OCI-LY3 (cell line): ENCODE measurements around the gene MRTFA.
"Not testable (repeated sequence)": the region's sequence is repeated elsewhere in the genome, so short reads cannot be mapped to it uniquely, and the experiment has no call there.

ENCODE experiments used
- H2AFZ ChIP-seq: fragments of 200-600, 300-600 bp; shearing (Covaris generic); 2 replicates; pipeline ENCODE4 v1.6.0; 2014; ENCODE audit warnings: antibody characterized with exemption, low read depth, low read length
- H3K27ac ChIP-seq: fragments of 200-600, 300-600 bp; sonication (generic); 2 replicates; pipeline ENCODE4 v1.5.1; 2014; ENCODE audit warnings: mild to moderate bottlenecking, low read length, moderate library complexity, mixed read lengths
- H3K27me3 ChIP-seq: fragments of 200-600, 300-600 bp; sonication (generic); 2 replicates; pipeline ENCODE4 v1.6.1; 2014; ENCODE audit warnings: low read depth, low read length, mixed read lengths
- H3K36me3 ChIP-seq: fragments of 200-600, 300-600 bp; sonication (generic); replicated peaks from 2 replicates; pipeline ENCODE3; 2014; ENCODE audit warnings: low read depth, low read length, mixed read lengths
- H3K4me1 ChIP-seq: fragments of 300-600, 200-600 bp; sonication (generic); 2 replicates; pipeline ENCODE4 v1.6.1; 2014; ENCODE audit warnings: low read length, mixed read lengths
- H3K4me2 ChIP-seq: fragments of 200-600, 300-600 bp; sonication (generic); 2 replicates; pipeline ENCODE4 v1.6.1; 2014; ENCODE audit warnings: low read length, mixed read lengths
- H3K4me3 ChIP-seq: fragments of 300-600, 200-600 bp; sonication (generic); 2 replicates; pipeline ENCODE4 v1.5.1; 2014; ENCODE audit warnings: antibody characterized with exemption, mild to moderate bottlenecking, low read length, moderate library complexity
- H3K79me2 ChIP-seq: fragments of 300-600, 200-600 bp; shearing (Covaris generic); 2 replicates; pipeline ENCODE4 v1.6.1; 2014; ENCODE audit warnings: mild to moderate bottlenecking, low read length, mixed read lengths
- H3K9ac ChIP-seq: fragments of 300-600, 200-600 bp; shearing (Covaris generic); 2 replicates; pipeline ENCODE4 v1.6.0; 2014; ENCODE audit warnings: mild to moderate bottlenecking, low read length, moderate library complexity
- H3K9me3 ChIP-seq: fragments of 200-600, 300-600 bp; shearing (Covaris generic); 2 replicates; pipeline ENCODE4 v1.6.1; 2014; ENCODE audit warnings: low read length, mixed read lengths; ENCODE audit not compliant: insufficient read depth
- H4K20me1 ChIP-seq: fragments of 200-600, 300-600 bp; sonication (generic); 2 replicates; pipeline ENCODE4 v1.6.1; 2016; ENCODE audit warnings: low read length, mixed read lengths; ENCODE audit not compliant: insufficient read depth
- CTCF ChIP-seq: fragments of 200-600, 300-600 bp; sonication (generic); IDR thresholded peaks from 2 replicates; pipeline ENCODE4 v1.5.1; 2014; ENCODE audit warnings: antibody characterized with exemption, low read length, low read depth
- EZH2phosphoT487 ChIP-seq: fragments of 200-600 bp; shearing (Covaris generic); IDR thresholded peaks from 2 replicates; pipeline ENCODE4 v1.6.1; 2018; ENCODE audit warnings: antibody characterized with exemption, mixed run types, low read depth

MRTFA gene

DNA sequence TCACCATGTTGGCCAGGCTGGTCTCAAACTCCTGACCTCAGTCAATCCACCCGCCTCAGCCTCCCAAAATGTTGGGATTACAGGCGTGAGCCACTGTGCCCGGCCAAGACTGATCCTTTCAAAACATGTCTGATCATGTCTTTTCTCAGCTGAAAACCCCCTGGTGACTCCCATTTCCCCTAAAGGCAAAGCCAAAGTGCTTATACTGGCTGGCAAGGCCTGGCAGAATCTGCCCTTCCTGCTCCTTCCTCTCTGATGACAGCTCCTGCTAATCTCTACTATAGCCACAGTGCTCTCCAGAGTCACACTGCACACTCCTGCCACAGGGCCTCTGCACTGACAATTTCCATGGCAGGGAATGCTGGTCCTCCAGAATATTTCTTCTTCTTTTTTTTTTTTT, 40.1 kb upstream of the MRTFA start:
- H3K4me1 ChIP-seq = no peaks in the 10 kb centered on the region
- no peaks in the 10 kb centered on the region for H3K9me3 ChIP-seq
- peaks cover 17% of the 10 kb centered on the region for H3K27me3 ChIP-seq
- no peaks in the 10 kb centered on the region for H4K20me1 ChIP-seq
- no peak overlapping the region for H3K4me3 ChIP-seq
- H3K36me3 ChIP-seq = no peaks in the 10 kb centered on the region
- H3K4me2 ChIP-seq = no peak overlapping the region
- TF ChIP-seq CTCF = no peak
- no peak for TF ChIP-seq EZH2phosphoT487
- no peak overlapping the region for H2AFZ ChIP-seq
- H3K79me2 ChIP-seq = no peaks in the 10 kb centered on the region
- no peak overlapping the region for H3K27ac ChIP-seq
- H3K9ac ChIP-seq = no peak overlapping the region

DNA sequence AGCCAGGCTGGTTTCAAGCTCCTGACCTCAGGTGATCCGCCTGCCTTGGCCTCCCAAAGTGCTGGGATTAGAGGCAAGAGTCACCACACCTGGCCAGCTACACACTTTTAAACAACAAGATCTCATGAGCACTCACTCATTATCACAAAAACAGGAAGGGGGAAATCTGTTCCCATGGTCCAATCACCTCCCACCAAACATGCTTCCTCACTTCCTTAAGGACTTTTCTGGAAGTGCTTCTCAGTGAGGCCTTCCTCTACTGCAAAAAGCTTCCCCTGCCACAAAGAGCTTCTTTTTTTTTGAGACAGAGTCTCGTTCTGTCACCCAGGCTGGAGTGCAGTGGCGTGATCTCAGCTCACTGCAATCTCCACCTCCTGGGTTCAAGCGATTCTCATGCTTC, 39.6 kb upstream of the MRTFA start:
- H3K4me2 ChIP-seq, H3K9ac ChIP-seq, H3K9me3 ChIP-seq, H3K36me3 ChIP-seq, H3K27ac ChIP-seq, H2AFZ ChIP-seq, H3K4me3 ChIP-seq, H3K4me1 ChIP-seq, H3K79me2 ChIP-seq, H4K20me1 ChIP-seq: not testable (repeated sequence)
- H3K27me3 ChIP-seq = peaks cover 17% of the 10 kb centered on the region

DNA sequence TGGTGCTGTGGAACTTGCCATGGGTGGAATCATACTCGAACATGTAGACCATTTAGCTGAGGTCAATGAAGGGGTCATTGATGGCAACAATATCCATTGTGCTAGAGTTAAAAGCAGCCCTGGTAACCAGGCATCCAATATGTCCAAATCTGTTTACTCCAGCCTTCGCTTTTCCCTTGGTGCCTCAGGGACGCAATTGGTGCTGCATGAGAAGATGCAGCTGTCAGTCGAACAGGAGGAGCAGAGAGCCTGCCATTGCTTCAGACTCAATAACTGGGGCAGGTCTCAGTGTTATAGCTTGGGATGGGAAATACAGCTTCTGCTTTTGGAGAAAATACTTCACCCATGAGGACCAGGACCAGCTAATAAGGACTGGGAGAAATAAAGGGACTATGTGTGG, 37.8 kb upstream of the MRTFA start:
- Histone ChIP-seq H3K4me3 (no peak overlapping the region), H3K79me2 (no peaks in the 10 kb centered on the region), H3K4me1 (peaks cover 2% of the 10 kb centered on the region), H3K9ac (no peak overlapping the region), H3K27me3 (peaks cover 2% of the 10 kb centered on the region), H2AFZ (no peak overlapping the region), H4K20me1 (no peaks in the 10 kb centered on the region), H3K9me3 (no peaks in the 10 kb centered on the region), H3K4me2 (no peak overlapping the region), H3K27ac (no peak overlapping the region), H3K36me3 (no peaks in the 10 kb centered on the region)
- TF ChIP-seq EZH2phosphoT487 (no peak), CTCF (no peak)

DNA sequence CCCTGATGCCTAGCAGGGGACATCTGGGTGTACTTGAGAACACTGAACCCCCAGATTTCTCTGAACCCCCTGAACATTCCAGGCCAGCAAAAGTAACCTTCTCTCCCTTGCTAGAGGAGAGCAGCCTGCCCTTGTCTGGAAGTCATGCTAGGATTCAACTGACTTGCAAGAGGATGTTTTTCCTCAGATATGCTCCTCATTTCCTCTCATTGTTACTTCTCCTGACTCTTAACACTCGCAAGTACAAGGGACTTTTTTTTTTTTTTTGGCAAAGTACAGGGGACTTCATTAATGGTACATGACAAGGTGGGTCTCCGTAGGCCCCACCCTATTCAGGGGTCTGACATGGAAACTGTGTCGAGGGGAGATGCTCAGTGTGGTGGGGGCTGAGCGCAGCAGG, 36.5 kb upstream of the MRTFA start:
- no peak for TF ChIP-seq EZH2phosphoT487
- no peak for TF ChIP-seq CTCF
- Histone ChIP-seq H2AFZ (no peak overlapping the region), H3K27me3 (no peaks in the 10 kb centered on the region), H3K36me3 (no peaks in the 10 kb centered on the region), H3K4me3 (no peak overlapping the region), H3K79me2 (no peaks in the 10 kb centered on the region), H3K9me3 (no peaks in the 10 kb centered on the region), H3K9ac (no peak overlapping the region), H3K4me2 (no peak overlapping the region), H3K4me1 (peaks cover 10% of the 10 kb centered on the region), H4K20me1 (no peaks in the 10 kb centered on the region), H3K27ac (no peak overlapping the region)

DNA sequence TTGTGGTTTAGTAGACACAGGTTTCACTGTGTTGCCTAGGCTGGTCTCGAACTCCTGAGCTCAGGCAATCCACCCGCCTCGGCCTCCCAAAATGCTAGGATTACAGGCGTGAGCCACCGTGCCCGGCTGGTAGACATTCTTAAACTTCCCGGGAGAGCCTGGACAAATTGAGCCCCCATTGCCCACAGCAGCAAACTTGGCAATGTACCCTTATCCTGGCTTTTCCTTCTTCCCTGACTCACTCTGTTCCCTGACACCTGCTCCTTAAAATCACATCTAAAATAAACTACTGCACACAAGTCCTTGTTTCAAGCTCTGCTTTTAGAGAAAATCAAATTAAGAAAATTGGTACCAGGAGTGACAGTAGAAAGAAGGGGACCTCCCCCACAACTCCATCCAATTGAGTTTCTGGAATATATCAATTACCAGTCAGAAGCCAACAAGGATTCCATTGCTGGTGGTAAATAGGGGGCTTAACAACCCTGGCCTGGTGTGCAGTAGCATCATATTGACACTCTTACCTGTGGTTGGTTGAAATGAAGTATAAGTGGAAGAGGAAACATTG, 35.4 kb upstream of the MRTFA start:
- no peaks in the 10 kb centered on the region for H3K9me3 ChIP-seq
- peaks cover 10% of the 10 kb centered on the region for H3K4me1 ChIP-seq
- H3K4me3 ChIP-seq = no peak overlapping the region
- H3K27ac ChIP-seq = no peak overlapping the region
- H3K79me2 ChIP-seq = no peaks in the 10 kb centered on the region
- H3K4me2 ChIP-seq = no peak overlapping the region
- H3K9ac ChIP-seq = no peak overlapping the region
- no peak overlapping the region for H2AFZ ChIP-seq
- TF ChIP-seq CTCF = no peak
- no peak for TF ChIP-seq EZH2phosphoT487
- no peaks in the 10 kb centered on the region for H3K27me3 ChIP-seq
- no peaks in the 10 kb centered on the region for H4K20me1 ChIP-seq
- no peaks in the 10 kb centered on the region for H3K36me3 ChIP-seq
